ENCODE results near the gene PVALEF.

The PVALEF gene

GRCh38 chr17:81165246-81166032 is at the start of gene PVALEF:
Gene PVALEF (plus strand): TSS chr17:81165507. CDS start chr17:81181227, 15,720 bp downstream.
- DNase-seq, result no peak

GRCh38 chr17:81115749-81116464 is 49.4 kb upstream of the PVALEF start:
- no peak for DNase-seq

GRCh38 chr17:81116704-81117103 is 48.6 kb upstream of the PVALEF start:
- DNase-seq, result no peak

GRCh38 chr17:81117672-81118198 is 47.6 kb upstream of the PVALEF start:
- no peak for DNase-seq

- no peak for DNase-seq
These were observed 46.7 kb upstream of the PVALEF start for GRCh38 chr17:81118308-81119221.

- DNase-seq, result peak; percentile 91
These were observed 45.8 kb upstream of the PVALEF start for GRCh38 chr17:81119223-81120148.

GRCh38 chr17:81120149-81120484 is 45.2 kb upstream of the PVALEF start:
- no peak for DNase-seq

GRCh38 chr17:81120695-81121621 is 44.3 kb upstream of the PVALEF start:
- DNase-seq, result no peak

GRCh38 chr17:81121841-81122733 is 43.2 kb upstream of the PVALEF start:
- DNase-seq, result no peak

- no peak for DNase-seq
These were observed 42.0 kb upstream of the PVALEF start for GRCh38 chr17:81123052-81124048.

GRCh38 chr17:81124377-81124776 is 40.9 kb upstream of the PVALEF start:
- no peak for DNase-seq

GRCh38 chr17:81125573-81126081 is 39.7 kb upstream of the PVALEF start:
- DNase-seq, result no peak

GRCh38 chr17:81126281-81127132 is 38.8 kb upstream of the PVALEF start:
- no peak for DNase-seq

- DNase-seq, result no peak
These were observed 38.2 kb upstream of the PVALEF start for GRCh38 chr17:81127133-81127455.

- DNase-seq, result no peak
These were observed 37.7 kb upstream of the PVALEF start for GRCh38 chr17:81127526-81128177.

GRCh38 chr17:81128338-81128737 is 37.0 kb upstream of the PVALEF start:
- DNase-seq, result no peak

GRCh38 chr17:81128774-81129173 is 36.5 kb upstream of the PVALEF start:
- DNase-seq, result no peak
